ENCODE measurements around the gene LCMT2.

Gene LCMT2, protein sequence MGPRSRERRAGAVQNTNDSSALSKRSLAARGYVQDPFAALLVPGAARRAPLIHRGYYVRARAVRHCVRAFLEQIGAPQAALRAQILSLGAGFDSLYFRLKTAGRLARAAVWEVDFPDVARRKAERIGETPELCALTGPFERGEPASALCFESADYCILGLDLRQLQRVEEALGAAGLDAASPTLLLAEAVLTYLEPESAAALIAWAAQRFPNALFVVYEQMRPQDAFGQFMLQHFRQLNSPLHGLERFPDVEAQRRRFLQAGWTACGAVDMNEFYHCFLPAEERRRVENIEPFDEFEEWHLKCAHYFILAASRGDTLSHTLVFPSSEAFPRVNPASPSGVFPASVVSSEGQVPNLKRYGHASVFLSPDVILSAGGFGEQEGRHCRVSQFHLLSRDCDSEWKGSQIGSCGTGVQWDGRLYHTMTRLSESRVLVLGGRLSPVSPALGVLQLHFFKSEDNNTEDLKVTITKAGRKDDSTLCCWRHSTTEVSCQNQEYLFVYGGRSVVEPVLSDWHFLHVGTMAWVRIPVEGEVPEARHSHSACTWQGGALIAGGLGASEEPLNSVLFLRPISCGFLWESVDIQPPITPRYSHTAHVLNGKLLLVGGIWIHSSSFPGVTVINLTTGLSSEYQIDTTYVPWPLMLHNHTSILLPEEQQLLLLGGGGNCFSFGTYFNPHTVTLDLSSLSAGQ

DNA sequence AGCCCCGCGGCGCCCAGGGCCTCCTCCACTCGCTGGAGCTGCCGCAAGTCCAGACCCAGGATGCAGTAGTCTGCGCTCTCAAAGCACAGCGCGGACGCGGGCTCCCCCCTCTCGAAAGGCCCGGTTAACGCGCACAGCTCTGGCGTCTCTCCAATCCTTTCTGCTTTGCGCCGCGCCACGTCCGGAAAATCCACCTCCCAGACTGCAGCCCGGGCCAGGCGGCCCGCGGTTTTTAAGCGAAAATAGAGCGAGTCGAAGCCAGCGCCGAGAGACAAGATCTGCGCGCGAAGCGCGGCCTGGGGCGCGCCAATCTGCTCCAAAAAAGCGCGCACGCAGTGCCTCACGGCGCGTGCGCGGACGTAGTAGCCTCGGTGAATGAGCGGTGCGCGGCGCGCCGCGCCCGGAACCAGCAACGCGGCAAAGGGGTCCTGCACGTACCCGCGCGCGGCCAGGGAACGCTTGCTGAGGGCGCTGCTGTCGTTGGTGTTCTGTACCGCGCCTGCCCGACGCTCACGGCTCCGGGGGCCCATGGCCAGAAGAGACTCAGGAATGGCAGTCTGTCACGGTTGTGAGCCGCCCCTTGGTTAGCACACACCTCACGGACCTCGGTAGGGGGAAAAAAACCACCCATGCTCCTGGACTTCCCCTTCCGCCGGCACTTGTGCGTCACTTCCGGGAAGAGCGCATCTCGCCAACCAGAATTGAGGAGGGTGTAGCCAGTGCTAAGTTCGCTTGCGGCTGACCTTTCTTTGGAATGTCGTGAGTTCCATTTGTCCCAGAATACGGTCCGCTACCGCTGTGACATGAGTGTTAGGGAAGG, at the start of gene LCMT2:
Gene LCMT2, minus strand, starts transcription at position 614 of the 820 bp plus-strand sequence. Its CDS starts 84 bp downstream, at position 530.
- peak; percentile 92 for ATAC-seq (ENCODE audit: low read depth)
- no peaks in the 10 kb centered on the region for H3K9me3 ChIP-seq (ENCODE audit: severe bottlenecking)
- TF ChIP-seq, protein P1, sequence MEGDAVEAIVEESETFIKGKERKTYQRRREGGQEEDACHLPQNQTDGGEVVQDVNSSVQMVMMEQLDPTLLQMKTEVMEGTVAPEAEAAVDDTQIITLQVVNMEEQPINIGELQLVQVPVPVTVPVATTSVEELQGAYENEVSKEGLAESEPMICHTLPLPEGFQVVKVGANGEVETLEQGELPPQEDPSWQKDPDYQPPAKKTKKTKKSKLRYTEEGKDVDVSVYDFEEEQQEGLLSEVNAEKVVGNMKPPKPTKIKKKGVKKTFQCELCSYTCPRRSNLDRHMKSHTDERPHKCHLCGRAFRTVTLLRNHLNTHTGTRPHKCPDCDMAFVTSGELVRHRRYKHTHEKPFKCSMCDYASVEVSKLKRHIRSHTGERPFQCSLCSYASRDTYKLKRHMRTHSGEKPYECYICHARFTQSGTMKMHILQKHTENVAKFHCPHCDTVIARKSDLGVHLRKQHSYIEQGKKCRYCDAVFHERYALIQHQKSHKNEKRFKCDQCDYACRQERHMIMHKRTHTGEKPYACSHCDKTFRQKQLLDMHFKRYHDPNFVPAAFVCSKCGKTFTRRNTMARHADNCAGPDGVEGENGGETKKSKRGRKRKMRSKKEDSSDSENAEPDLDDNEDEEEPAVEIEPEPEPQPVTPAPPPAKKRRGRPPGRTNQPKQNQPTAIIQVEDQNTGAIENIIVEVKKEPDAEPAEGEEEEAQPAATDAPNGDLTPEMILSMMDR (IDR thresholded peaks at IDR 0.05; ENCODE audit: poor library complexity, severe bottlenecking): peak; percentile 8
- peaks cover 10% of the 10 kb centered on the region for H3K4me1 ChIP-seq (ENCODE audit: insufficient read depth, poor library complexity, severe bottlenecking)
- peak within 1 kb of the TSS; percentile 77 for H3K27ac ChIP-seq (ENCODE audit: poor library complexity, severe bottlenecking)
- peak; percentile 95 for DNase-seq (ENCODE audit: low spot score)
- peak within 1 kb of the TSS; percentile 53 for H3K4me3 ChIP-seq (ENCODE audit: severe bottlenecking)
- H3K27me3 ChIP-seq (ENCODE audit: insufficient read depth, poor library complexity, severe bottlenecking): no peaks in the 10 kb centered on the region
- peaks cover 41% of the 10 kb centered on the region for H3K36me3 ChIP-seq (ENCODE audit: low read depth)

DNA sequence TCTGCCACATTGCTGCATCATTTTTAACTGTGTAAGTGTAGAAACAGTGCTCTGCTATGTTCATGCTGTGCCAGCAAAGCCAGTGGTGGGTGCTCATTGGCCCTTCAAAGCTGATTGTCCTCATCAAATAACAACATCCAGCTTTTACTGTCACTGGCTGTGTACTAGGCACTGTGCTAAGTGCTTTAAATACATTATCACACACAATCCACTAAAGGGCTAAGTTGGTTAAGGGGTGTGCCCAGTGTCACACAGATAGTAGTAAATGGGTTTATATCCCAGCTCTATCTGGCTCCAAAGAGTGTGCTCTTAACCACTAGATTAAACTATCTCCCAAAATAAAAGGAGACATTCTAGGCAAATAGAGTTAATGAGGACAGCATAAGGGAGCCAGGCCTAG, 48.2 kb upstream of the LCMT2 start:
- Histone ChIP-seq H3K27ac (ENCODE audit: poor library complexity, severe bottlenecking) (no peak overlapping the region), H3K4me1 (ENCODE audit: insufficient read depth, poor library complexity, severe bottlenecking) (no peaks in the 10 kb centered on the region), H3K9me3 (ENCODE audit: severe bottlenecking) (no peaks in the 10 kb centered on the region), H3K27me3 (ENCODE audit: insufficient read depth, poor library complexity, severe bottlenecking) (no peaks in the 10 kb centered on the region), H3K36me3 (ENCODE audit: low read depth) (peaks cover 86% of the 10 kb centered on the region), H3K4me3 (ENCODE audit: severe bottlenecking) (no peak overlapping the region)
- DNase-seq (ENCODE audit: low spot score): no peak
- TF ChIP-seq, protein P1 (IDR thresholded peaks at IDR 0.05; ENCODE audit: poor library complexity, severe bottlenecking): no peak
- ATAC-seq (ENCODE audit: low read depth): no peak

DNA sequence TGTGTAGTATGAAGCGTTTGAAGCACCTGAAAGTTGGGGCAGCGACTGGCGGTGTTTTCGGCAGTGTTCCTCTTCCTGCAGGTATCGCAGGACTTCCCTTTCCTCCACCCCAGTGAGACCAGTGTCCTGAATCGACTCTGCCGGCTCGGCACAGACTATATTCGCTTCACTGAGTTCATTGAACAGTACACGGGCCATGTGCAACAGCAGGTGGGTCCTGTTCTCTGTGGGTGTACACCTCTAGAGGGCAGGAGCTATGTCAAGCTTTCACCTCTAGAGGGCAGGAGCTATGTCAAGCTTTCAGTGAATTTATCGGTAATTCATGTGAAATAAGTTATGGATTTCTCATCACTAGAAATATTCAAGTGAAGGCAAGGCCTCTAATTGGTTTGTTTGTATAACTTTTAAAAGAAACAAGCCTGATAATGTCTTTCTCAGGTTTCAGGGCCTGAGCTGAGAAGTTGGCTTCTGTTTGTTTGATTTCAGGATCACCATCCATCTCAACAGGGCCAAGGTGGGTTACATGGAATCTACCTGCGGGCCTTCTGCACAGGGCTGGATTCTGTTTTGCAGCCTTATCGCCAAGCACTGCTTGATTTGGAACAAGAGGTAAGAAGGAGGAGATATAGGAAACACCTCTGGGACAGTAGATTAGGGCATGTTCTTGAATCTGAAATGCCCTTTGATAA, 45.8 kb upstream of the LCMT2 start:
- Histone ChIP-seq H3K4me3 (ENCODE audit: severe bottlenecking) (no peak overlapping the region), H3K27ac (ENCODE audit: poor library complexity, severe bottlenecking) (no peak overlapping the region), H3K36me3 (ENCODE audit: low read depth) (peaks cover 75% of the 10 kb centered on the region), H3K27me3 (ENCODE audit: insufficient read depth, poor library complexity, severe bottlenecking) (no peaks in the 10 kb centered on the region), H3K9me3 (ENCODE audit: severe bottlenecking) (no peaks in the 10 kb centered on the region), H3K4me1 (ENCODE audit: insufficient read depth, poor library complexity, severe bottlenecking) (peaks cover 13% of the 10 kb centered on the region)
- DNase-seq (ENCODE audit: low spot score): no peak
- peak; percentile 46; the same call in 2 of the 3 replicates for ATAC-seq (ENCODE audit: low read depth)
- TF ChIP-seq, protein P1 (IDR thresholded peaks at IDR 0.05; ENCODE audit: poor library complexity, severe bottlenecking): peak; percentile 97

DNA sequence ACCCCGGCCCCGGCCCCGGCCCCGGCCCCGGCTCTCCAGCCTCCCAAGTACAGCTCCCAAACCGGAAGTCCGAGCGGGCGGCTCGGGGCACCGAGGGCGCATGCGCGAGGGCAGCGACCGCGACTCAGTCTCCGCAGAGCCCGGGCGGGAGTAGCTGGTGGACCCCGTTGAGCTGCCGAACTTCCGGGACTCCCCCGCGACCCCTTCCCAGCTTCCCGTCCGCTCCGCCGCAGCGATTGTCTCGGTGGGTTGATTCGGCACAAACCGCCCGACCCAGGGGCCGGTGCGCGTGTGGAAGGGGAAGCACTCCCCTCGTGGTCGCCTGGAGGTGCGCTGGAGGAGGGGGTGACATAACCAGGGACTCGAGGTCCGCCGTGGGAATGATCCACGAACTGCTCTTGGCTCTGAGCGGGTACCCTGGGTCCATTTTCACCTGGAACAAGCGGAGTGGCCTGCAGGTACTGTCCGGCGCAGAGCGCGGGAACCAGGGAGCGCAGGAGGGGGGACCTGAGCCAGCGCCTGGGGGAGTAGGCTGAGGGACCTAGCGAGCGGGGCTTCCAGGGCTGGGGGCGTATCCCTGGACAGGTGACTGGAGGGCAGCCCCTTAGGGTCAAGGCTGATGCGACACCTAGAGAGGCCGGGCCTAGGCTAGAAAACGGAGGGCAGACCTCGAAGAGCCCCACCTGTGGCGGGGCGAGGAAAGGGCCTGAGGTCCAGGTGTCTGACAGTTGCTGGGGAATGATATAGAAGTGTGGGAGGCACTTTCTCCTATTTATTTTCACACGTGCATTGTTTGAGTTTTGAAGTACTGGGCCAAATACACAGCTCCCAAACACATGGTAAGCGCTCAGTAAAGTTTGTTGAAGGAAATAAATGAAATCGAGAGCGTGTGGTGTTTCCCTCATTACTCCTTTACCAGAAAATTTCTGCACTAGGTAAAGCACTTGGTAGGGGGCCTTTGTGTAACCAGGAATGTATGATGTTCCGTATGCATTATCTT, 40.9 kb upstream of the LCMT2 start, which contains the start of the genes TUBGCP4 and ZSCAN29:
Gene TUBGCP4, plus strand, starts transcription at position 127 of the 1,000 bp plus-strand sequence. Its CDS starts 254 bp downstream, at position 381.
Gene ZSCAN29, minus strand, starts transcription at position 69 of the 1,000 bp plus-strand sequence. CDS start 1,130 bp downstream, outside the sequence.
- Histone ChIP-seq H3K9me3 (ENCODE audit: severe bottlenecking) (no peaks in the 10 kb centered on the region), H3K4me1 (ENCODE audit: insufficient read depth, poor library complexity, severe bottlenecking) (peaks cover 16% of the 10 kb centered on the region), H3K27me3 (ENCODE audit: insufficient read depth, poor library complexity, severe bottlenecking) (no peaks in the 10 kb centered on the region), H3K27ac (ENCODE audit: poor library complexity, severe bottlenecking) (peak within 1 kb of the TSS; percentile 48), H3K36me3 (ENCODE audit: low read depth) (peaks cover 60% of the 10 kb centered on the region), H3K4me3 (ENCODE audit: severe bottlenecking) (peak within 1 kb of the TSS; percentile 85)
- TF ChIP-seq, protein P1 (IDR thresholded peaks at IDR 0.05; ENCODE audit: poor library complexity, severe bottlenecking): peak; percentile 90
- ATAC-seq (ENCODE audit: low read depth): peak; percentile 83
- DNase-seq (ENCODE audit: low spot score): peak; percentile 82

All from RWPE2 (cell line).